NCI-H2171 (cell line): Measurements from ENCODE around the gene ABL1.
A peak's percentile ranks its signal among the peaks of the same experiment; 100 is the strongest.
"Not testable (repeated sequence)": the region's sequence is repeated elsewhere in the genome, so short reads cannot be mapped to it uniquely, and the experiment has no call there.

ENCODE experiments used
- DNase-seq: peaks from one replicate; lab custom pipeline; 2025; lab: John Stamatoyannopoulos, UW

The ABL1 gene

DNA sequence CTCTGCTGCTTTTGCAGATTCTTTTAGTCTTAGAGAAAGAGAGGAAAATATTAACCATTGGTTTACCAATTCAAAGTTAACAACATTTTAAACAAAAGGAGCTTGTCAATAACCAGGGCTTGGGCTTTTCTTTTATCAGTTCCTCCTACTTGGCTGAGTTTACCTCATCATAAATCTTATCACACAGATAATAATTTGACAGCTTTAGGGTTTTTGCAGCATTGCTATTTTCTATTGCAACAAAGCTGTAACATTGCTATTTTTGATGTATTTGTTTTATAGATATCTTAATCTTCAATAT is 9.8 kb upstream of the ABL1 start:
- no peak for DNase-seq

DNA sequence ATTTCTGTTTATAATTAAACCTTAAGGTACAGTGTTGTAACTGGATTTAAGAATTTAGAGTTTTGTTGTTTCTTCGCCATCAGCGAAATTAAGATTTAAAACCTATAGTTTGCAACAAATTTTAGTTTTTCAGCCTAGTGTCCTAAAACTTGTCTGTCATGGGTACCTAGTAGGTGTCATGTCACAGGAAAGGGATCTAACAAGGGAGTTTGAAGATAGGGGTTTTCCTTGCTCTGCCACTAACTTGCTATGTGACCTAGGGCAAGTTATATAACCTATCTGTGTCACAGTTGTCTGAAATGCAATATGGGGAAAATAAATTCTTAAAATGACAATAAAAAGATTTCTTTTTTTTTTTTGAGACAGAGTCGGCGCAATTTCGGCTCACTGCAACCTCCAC is 9.2 kb upstream of the ABL1 start:
- no peak for DNase-seq

- DNase-seq, result no peak
Observed at GRCh38 chr9:130829762-130830161, 5.3 kb upstream of the ABL1 start.

DNA sequence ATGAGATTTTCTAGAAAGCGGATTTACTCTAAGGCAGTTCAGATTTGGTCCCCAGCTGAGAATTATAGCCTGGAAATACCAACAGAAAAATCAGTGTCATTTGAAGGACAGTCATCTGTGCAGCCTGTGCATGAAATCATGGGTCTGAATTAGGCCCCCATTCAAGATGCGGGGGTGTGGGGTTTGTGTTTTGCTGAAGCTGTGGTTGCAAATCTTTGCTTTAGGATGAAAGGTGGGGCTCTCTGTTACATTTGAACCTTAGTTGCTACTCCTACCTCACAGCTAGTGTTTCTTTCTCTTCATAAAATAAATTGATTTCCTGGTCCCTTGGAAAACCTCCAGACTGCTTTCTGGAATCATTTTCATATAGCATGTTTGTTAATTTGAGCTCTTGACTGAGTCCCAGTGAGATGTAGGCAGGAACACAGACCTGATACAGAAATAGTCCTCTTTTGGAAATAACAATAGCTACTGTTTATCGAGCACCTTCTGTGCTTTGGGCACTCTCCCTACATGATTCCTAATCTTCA is 4.8 kb upstream of the ABL1 start:
- no peak for DNase-seq

GRCh38 chr9:130831077-130831476 is 4.0 kb upstream of the ABL1 start:
- no peak for DNase-seq

GRCh38 chr9:130833031-130833990 is 1.7 kb upstream of the ABL1 start:
- no peak for DNase-seq

- DNase-seq, result peak; percentile 53
Observed at GRCh38 chr9:130835441-130836298, 616 bp downstream of the ABL1 start.

- DNase-seq, result no peak
Observed at GRCh38 chr9:130837002-130837511, 2.0 kb downstream of the ABL1 start.

- no peak for DNase-seq
Observed at GRCh38 chr9:130837643-130838042, 2.6 kb downstream of the ABL1 start.

DNA sequence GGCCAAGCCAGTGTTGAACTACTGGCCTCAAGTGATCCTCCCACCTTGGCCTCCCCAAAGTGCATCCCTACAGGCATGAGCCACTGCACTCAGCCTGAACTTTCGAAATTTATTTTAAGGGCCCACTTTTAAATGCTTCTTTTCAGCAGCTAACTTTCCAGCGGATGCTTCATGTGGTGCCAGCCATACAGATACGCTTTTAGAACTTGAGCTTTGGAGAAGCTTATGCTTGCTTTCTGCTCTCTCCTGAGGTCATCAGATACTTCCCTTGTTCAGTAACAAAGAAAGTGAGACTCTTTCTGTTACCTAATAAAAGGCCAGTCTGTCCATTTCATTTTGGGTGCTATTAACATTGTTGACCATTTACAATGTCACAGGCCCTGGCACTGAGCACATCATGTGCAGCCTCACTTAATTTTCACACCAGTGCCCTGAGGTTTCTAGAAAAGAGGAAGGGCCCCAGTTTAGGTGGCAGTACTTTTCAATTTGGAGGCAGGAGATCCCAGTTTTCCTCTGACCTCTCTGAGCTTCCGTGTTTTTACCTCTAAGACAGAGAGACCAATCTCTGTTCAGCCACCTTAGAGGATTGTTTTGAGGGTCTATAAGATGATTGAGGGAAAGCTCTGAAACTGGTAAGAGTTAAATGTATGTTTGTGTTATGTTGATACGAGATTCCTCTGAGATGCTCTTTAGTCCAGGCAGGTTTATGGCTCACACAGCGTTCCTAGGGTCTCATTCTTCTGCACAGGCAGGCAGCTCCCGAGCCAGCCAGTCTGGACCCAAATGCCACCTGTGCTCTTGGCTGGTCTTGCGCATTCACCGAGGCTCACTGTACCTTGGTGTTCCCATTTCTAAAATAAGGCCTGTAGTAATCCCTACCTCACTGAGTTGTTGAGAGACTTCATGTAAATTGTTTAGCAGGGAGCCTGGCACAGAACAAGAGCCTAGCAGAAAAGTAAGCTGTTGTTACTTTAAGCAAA is 4.4 kb downstream of the ABL1 start:
- DNase-seq, result no peak

DNA sequence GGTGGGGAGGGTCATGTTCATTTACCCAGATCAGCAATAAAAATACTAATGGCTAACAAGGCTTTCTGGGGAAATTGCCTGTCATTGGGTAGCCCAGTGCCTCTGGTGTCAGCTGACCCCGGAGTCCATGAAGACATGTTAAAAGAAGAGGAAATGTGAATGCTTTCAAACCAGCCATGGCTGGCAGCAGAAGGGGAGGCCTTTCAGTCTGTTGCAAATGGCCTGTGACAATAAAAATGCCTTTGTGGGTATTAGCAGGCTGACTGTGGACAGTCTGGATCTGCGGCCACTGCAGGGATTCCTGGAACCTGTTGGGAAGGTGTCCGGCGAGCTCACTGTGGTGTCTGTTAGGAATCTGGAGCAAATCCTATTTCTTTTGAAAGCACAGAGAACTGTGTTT is 7.5 kb downstream of the ABL1 start:
- no peak for DNase-seq

GRCh38 chr9:130843049-130843908 is 8.2 kb downstream of the ABL1 start:
- no peak for DNase-seq

- DNase-seq, result no peak
Observed at GRCh38 chr9:130844044-130844451, 9.0 kb downstream of the ABL1 start.

- DNase-seq, result no peak
Observed at GRCh38 chr9:130845254-130845653, 10.2 kb downstream of the ABL1 start.

DNA sequence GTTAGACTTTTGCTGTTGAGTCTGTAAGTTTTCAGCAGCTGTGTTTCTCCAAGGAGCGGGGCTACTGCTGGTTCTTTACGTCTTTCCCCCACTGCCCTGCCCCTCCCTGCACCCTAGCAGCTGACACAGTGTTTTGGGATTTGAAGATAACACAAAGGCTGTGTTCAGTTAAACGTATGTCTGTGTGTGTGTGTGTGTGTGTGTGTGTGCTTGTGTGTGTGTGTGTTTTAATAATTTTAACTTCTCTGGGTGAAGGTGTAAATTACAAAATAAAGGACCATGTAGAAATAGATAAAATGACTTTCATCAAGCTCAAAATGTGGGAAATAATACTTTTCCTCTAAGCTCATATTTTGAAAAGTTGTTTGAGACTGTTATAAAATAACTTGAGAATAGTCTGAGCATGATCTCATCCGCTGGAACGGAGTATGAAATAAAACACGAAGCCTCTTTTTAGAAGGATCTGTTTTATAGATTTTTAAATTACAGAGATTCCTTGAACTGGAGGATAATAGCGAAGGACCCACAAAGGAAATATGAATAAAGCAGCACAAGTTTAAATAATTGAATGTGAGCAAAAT is 10.9 kb downstream of the ABL1 start:
- no peak for DNase-seq

DNA sequence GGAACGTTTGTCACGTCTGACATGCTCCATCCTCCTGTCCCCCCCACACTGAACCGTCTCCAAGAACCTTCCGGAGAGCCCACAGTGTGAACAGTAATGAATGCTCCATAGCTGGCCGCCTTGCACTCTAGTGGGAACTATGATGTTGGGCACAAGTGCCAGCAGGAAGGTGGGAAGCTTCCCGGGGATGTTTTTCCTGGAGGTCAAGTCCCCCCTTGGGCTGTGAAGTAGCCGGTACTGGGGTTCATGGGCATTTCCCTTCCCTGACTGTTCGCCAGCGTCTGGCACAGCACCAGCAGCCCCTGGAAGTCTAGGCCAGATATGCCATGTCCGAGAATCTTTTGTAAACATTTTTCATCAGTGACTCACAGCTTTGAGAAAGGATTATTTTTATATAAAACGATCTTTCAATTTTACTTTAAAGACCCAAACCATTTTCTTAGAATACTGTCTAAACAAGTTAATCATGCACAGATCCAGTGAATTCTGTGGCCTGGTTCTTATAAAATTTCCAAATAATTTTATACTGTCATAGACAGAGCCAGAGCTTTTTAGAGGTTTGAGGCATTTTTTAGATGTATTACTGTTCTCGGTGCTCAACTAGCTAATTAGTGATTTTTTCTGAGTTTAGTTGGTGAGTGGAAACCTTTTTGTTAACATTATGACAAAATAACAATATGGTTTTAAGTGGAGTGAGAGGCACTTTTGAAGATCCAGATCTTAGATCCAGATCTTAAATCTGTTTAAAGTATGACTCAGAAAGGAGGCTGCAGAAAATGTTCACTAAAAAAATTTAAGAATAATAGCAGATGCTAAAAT is 11.6 kb downstream of the ABL1 start:
- no peak for DNase-seq

DNA sequence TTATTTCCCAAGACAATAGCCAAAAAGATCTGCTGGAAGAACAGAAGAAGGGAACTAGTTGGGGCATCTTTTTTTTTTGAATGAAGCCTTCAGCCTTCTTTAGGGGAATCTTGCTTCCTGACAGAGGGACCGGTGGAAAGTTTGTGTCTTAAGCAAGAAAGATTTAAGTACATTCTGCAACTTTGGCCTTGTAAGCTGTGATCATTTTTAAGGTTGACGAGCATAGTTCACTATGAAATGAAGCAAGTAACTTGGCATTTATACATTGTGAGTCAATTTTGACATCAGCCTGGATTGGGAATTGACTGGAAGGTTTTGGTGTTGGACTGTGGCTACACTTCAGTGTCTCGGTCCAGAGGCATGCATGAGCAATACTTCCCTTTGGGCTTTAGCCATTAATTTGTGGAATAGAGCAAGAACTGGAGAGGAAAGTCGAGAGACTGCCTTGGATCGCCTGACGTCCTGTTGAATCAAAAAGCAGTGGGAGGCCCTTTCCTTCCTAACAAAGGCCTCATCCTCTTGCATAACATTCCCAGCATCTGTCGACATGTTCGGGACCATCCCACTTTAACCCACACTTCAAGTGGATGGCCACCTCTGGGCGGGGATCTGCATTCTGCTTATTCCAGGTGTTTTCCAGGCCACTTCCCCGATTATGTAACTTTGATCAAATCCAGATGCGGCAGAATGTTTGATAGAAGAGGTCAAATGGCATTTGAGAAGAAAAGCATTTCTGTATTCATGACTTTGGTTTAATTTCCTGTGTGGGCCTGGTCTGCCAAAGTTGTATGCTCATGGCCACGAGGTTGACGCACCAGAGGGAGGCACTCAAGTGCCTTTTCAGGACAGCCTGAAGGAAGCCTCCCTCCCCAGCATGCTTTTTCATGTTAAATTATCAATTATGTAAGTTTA is 12.5 kb downstream of the ABL1 start:
- no peak for DNase-seq

- not testable (repeated sequence) for DNase-seq
Observed at GRCh38 chr9:130848514-130848913, 13.5 kb downstream of the ABL1 start.
